Cortex of kidney (tissue), 1 donor: Measurements from ENCODE around the gene IGFLR1.
A peak's percentile ranks its signal among the peaks of the same experiment; 100 is the strongest.
"Not testable (repeated sequence)": the region's sequence is repeated elsewhere in the genome, so short reads cannot be mapped to it uniquely, and the experiment has no call there.

ENCODE experiments used
- DNase-seq: peaks from one replicate; lab custom pipeline; 2025; lab: John Stamatoyannopoulos, UW

The IGFLR1 gene

DNA sequence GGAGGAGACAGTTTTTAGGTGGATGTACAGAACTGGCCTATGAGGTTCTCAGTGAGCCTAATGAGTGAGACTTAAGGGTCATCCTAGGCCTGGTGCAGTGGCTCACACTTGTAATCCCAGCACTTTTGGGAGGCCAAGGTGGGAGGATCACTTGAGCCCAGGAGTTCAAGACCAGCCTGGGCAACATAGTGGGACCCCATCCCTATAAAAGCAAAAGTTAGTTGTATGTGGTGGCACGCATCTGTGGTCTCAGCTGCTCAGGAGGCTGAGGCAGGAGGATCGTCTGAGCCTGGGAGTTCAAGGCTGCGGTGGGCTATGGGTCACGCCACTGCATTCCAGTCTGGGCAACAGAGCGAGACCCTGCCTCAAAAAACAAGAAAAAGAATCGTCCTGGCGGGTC is 18.1 kb downstream of the IGFLR1 start:
- not testable (repeated sequence) for DNase-seq

DNA sequence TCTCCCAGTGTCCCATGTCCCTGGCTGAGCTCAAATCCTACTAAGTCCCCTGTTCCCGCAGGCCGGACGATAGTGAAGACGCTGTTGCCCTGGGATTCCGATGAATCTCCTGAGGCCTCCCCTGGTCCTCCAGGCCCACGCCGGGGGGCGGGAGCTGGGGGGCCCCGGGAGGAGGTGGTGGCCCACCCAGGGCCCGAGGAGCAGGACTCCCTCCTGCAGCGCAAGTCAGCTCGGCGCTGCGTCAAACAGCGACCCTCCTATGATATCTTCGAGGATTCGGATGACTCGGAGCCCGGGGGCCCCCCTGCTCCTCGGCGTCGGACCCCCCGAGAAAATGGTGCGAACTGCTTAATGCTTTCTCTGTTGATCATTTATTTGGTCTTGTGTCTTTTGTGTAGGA is 18.6 kb downstream of the IGFLR1 start:
- DNase-seq = no peak

DNA sequence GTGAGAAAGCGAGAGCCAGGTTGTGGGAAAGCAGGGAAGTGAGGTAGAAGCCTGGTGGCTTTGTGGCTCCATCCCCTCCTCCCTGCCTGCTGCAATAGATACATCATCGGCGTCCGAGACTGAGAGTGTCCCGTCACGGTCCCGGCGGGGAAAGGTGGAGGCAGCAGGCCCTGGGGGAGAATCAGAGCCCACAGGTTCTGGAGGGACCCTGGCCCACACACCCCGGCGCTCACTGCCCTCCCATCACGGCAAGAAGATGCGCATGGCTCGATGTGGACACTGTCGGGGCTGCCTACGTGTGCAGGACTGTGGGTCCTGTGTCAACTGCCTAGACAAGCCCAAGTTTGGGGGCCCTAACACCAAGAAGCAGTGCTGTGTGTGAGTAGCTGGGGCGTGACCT is 19.4 kb downstream of the IGFLR1 start:
- no peak for DNase-seq

DNA sequence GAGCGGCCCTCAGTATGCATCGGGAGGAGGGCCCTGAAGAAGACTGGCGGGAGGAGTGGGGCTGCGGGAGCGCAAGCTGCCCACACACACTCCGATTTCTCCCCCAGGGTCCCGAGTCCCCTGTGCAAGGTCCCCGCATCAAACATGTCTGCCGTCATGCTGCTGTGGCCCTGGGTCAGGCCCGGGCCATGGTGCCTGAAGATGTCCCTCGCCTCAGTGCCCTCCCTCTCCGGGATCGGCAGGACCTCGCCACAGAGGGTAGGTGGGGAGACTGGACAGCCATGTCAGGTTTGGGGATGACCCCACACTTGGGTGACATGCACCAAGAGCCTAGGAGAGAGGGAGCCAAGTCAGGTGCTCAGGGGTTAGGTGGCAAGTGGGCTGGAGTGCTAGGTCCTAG is 19.8 kb downstream of the IGFLR1 start:
- no peak for DNase-seq

DNA sequence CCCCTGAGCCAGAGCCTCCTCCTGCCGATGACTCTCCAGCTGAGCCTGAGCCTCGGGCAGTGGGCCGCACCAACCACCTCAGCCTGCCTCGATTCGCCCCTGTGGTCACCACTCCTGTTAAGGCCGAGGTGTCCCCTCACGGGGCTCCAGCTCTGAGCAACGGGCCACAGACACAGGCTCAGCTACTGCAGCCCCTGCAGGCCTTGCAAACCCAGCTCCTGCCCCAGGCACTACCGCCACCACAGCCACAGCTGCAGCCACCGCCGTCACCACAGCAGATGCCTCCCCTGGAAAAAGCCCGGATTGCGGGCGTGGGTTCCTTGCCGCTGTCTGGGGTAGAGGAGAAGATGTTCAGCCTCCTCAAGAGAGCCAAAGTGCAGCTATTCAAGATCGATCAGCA is 20.9 kb downstream of the IGFLR1 start:
- DNase-seq = no peak

DNA sequence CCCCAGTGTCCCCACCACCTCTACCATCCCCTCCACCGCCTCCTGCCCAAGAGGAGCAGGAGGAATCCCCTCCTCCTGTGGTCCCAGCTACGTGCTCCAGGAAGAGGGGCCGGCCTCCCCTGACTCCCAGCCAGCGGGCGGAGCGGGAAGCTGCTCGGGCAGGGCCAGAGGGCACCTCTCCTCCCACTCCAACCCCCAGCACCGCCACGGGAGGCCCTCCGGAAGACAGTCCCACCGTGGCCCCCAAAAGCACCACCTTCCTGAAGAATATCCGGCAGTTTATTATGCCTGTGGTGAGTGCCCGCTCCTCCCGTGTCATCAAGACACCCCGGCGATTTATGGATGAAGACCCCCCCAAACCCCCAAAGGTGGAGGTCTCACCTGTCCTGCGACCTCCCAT is 21.6 kb downstream of the IGFLR1 start:
- no peak for DNase-seq

DNA sequence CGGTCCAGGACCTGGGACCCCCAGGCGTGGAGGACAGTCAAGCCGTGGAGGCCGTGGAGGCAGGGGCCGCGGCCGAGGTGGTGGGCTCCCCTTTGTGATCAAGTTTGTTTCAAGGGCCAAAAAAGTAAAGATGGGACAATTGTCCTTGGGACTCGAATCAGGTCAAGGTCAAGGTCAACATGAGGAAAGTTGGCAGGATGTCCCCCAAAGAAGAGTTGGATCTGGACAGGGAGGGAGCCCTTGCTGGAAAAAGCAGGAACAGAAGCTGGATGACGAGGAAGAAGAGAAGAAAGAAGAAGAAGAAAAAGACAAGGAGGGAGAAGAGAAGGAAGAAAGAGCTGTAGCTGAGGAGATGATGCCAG is 22.1 kb downstream of the IGFLR1 start:
- DNase-seq = no peak

DNA sequence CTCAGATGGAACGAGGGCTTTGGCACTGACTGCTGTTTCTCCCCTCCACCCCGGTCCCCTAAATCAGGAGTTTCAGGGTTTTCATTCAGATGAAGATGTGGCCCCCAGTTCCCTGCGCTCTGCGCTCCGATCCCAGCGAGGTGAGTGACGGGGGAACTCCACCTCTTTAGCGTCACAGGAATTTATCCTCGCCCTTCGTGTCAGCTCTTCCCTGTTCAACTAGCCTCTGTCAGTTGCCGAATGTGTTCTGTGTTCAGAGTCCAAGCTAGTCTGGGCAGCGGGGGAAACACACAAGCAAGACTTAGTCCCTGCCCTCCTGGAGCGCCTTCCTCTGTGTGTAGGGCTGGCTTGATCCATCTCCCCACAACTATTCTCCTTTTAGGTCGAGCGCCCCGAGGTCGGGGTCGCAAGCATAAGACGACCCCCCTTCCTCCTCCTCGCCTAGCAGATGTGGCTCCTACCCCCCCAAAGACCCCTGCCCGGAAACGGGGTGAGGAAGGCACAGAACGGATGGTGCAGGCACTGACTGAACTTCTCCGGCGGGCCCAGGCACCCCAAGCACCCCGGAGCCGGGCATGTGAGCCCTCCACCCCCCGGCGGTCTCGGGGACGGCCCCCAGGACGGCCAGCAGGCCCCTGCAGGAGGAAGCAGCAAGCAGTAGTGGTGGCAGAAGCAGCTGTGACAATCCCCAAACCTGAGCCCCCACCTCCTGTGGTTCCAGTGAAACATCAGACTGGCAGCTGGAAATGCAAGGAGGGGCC is 22.7 kb downstream of the IGFLR1 start:
- no peak for DNase-seq

DNA sequence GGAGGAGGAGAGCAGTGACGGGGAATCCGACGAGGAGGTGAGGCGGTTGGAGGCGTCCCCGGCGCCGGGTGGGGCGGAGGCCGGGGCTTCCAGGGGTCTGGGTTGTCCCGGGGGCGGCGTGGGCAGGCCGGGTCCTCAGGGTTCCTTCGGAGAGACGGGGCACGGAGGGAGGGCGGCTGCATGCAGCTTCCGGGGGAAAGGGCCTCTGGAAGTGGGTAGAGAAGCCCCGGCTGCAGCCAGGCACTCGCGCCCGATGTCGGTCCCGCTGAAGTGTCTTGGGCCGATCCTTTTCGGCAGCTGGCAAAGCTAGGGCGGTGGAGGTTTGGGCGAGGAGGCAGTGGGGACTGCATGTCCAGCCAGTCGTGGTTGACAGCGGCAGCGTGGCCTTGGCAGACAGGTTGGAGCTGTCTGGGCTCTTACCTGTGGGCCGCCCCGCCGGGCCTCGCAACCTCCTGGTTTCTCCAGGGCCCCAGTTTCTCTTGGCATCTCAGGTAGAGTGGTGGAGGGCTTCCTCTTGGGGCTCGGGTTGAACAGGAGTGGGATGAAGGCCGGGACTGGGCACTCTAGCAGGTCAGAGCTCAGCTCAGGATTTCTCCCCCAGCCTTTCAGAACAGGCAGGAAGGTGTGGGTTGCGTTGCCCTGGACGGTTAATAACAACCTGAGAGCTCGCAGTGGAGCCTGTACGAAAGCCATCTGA is 23.8 kb downstream of the IGFLR1 start:
- no peak for DNase-seq

DNA sequence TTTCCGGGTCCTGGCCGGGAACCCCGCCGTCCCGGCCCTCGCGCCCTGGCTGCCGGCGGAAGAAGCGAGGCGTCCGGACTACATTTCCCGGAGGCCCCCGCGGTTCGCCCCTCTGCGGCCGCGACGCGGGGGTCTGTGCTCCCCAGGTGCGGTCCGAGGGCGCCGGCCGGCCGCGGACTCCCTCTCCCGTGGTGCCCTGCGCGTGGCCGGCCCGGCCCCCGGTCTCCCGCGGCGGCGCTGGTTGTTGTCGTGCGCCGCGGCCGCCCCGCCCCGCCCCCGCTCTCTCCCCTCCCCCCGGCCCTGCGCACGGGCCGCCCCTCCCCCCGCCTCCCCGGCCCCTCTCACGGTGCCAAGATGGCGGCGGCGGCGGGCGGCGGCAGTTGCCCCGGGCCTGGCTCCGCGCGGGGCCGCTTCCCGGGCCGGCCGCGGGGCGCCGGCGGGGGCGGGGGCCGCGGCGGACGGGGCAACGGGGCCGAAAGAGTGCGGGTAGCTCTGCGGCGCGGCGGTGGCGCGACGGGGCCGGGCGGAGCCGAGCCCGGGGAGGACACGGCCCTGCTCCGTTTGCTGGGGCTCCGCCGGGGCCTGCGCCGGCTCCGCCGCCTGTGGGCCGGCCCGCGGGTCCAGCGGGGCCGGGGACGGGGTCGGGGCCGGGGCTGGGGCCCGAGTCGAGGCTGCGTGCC is 24.4 kb downstream of the IGFLR1 start, which contains the start of gene KMT2B:
Gene KMT2B, plus strand, starts transcription at position 339 of the 680 bp plus-strand sequence. Its CDS starts 16 bp downstream, at position 355.
- no peak for DNase-seq

DNA sequence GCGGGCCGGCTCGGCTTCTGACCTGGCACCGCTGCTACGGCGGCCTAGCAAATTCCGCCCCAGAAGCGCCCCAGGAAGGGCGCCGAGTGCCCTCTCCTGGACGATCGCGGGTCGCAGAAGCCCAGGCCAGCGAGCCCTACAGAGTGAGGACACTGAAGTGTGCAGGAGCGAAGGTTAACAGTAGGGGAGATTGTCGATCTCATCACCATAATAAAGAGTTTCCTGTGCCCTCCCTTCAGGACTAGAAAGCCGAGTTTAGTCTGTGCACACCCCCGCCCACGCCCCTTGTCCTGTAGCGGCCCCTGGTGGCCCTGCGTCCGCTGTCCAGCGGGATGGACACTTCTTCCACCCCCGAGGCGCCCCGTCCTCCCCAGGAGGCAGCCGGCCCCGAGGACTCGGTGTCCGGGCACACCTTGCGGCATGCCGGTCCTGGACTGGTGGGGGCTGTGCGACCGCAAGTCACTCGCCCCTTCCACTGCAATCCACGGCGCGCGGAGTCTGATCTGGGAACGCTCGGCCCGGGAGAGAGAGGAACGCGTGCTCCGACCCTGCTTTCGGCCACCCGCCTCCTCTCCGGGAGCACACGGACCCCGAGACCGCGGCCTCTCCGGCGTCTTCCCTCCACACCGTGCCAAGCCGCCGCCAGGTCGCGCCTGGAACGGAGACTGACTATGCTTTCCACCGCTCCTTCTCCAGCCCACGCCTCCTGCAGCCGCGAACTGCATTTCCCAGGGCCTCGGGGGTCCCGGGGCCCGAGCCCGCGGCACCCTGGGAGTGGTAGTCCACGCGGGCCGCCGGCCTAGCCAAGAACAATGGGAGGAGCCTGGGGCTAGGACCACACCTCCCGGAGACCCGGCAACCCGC is 25.2 kb downstream of the IGFLR1 start:
- peak; percentile 72 for DNase-seq

DNA sequence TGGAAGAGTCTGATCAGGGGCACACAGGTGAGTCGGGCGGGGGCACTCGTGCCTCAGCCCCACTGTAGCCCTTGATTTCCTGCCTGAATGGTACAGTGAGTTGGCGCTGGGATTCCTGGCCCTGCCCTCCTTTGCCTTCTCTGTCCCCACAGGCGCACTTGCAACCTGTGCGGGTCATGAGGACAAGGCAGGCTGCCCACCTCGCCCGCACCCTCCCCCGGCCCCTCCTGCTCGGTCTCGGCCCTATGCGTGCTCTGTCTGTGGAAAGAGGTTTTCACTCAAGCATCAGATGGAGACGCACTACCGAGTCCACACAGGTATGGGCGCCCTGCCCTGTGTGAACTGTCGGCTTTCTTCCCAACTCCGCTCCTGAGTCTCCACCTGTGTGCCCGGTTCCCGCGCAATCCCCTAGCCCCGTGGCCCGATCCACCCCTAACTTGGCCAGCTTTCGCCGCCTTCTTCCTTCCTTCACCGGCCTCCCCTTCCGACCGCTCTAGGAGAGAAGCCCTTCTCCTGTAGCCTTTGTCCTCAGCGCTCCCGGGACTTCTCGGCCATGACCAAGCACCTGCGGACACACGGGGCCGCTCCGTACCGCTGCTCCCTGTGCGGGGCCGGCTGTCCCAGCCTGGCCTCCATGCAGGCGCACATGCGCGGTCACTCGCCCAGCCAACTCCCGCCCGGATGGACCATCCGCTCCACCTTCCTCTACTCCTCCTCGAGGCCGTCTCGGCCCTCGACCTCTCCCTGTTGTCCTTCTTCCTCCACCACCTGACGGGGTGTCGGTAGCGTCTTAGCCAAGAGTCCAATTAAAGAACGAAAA is 26.1 kb downstream of the IGFLR1 start:
- DNase-seq = no peak

DNA sequence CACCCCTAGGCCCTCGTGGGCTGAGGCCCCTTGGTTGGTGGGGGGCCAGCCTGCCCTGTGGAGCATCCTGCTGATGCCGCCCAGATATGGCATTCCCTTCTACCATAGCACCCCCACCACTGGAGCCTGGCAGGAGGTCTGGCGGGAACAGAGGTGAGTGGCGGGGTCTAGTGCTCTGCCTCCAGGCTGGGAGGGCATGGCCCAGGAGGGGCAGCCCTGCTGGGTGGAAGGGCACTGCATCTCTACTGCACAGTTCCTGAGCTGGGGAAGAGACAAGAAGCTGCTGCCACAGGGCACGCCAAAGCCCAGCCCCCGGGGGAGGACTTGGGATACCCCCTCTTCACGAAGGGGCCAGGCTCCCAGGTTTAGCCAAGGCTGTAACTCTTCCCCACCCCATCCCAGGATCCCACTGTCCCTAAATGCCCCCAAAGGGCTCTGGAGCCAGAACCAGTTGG is 26.9 kb downstream of the IGFLR1 start:
- no peak for DNase-seq

DNA sequence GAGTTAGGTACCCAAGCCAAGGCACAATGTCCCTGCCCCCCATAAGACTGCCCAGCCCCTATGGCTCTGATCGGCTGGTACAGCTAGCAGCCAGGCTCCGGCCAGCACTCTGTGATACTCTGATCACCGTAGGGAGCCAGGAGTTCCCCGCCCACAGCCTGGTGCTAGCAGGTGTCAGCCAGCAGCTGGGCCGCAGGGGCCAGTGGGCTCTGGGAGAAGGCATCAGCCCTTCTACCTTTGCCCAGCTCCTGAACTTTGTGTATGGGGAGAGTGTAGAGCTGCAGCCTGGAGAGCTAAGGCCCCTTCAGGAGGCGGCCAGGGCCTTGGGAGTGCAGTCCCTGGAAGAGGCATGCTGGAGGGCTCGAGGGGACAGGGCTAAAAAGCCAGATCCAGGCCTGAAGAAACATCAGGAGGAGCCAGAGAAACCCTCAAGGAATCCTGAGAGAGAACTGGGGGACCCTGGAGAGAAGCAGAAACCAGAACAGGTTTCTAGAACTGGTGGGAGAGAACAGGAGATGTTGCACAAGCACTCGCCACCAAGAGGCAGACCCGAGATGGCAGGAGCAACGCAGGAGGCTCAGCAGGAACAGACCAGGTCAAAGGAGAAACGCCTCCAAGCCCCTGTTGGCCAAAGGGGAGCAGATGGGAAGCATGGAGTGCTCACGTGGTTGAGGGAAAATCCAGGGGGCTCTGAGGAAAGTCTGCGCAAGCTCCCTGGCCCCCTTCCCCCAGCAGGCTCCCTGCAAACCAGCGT is 27.5 kb downstream of the IGFLR1 start:
- DNase-seq = no peak

DNA sequence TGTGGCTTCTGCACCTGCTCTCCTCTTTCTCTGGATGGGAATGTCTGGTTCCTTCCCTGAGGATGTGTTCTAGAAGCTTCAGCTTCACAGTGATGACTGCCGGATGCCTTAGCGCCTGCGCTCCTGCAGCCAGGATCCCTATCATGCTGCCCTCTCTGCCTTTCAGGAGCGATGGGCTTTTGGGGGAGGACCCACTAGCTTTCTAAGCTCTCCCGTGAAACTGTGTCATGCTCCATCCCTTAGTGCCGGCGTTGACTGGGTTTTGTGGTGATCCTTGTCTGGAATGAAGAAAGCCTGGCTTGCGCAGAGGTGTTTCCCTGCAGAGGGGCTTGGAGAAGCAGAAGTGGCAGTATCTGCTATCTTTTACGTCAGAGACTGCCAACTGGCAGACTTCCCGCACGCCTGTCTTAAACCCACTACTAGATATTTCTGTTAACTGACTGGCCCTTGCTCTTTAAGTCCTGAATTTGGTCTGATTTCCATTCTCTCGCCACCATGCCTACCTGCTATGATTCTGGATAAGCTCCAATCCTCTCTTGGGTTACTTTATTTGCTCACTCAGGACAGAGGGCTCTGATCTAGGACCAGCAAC is 28.3 kb downstream of the IGFLR1 start:
- no peak for DNase-seq

DNA sequence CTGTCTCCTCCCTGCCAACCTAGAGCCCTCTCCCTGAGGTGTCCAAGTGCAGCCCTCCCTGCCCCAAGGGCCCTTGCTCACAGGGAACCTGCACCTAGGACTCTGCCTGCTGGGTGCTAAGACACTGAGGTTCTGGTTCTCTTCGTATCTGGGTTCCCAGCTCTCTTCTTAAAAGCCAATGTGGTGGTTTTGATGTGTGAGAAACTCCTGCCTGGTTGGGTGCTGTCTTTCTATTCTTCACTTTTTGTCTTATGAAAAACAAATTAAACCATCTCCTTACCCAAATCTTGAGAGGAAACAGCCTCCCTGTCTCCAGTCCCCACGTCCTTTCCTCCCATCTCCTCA is 28.8 kb downstream of the IGFLR1 start:
- DNase-seq = no peak

DNA sequence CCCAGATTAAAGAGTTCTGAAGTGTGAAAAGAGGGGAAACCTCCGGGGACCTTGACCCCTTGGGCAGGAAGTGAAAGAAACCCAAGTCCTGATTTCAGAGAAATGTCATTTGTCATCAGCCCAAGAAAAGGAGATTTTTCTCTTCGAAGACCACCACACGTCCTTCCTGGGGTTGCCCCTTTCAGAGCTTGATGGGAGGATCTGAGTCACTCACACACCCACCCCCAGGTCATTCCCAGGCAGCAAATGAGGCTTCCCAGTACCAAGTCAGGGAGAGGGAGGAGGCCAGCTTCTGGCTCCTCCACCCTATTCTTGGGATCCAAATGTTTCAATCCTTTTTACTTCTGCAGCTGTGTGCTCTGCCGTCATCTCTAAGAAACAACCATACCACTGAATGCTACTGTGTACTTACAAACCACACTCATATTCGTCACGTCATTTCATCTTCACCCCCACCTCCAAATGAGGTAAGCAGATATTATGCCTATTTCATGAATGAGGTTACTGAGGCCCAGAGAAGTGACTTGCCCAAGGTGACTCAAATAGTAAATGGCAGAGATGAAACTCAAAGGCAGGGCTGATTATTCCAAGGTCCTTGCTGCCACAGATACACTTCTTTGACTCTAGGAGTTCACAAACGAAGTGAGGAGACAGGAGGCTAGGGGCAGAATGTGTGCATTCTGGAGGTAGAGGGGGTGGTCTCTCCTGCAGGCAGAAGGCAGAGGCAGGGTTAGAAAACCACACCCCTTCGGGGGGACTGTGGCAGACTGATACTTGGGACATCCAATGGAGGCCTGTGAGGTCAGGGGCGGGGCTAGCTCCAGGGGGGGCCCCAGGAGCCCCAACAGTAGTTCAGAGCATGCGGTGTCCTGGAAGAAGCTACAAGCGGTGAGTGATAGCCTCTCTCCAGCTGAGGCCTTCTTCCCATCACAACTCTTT is 29.4 kb downstream of the IGFLR1 start:
- DNase-seq = no peak

DNA sequence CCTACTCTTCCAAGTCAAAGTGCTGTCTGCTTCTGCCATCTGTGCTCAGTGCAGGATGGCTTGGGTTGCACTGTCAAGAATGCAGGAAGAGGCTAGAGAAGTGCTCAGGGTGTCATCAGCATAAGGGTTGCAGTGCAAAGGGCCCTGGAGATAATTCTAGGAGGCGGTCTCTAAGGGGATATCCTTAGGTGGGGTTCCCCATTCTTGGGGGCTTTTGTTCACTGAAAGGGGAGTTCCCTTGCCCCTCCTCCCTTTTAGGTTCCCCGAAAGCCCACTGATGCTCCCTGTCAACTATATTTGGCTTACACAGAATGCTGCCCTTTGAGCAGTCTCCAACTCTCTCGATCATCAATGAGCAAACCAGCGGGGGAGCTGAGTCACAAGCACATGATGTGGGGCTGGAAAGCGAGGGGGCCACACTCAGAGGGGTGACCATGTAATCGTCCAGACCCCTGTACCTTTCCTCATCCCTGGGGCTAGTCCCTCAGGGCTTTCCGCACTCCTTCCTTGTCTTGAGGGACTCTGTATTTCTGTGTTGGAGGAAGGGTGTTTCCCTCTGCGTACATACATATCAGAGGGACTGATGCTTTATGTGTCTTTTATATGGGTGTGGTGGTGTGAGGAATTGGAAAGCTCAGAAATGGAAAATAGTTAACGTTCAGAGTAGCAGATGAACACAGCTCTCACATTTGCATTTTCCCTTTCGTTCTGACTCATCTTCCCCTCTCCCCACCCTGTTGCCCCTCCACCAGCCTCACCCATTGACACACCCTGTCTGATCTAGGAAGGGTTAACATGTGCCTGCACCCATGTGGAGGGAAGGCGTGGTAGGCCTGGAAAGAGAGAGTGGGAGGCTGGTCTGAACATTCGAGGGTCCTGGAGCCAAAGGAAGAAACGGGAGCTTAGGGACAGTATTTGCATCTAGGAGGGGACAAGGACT is 31.2 kb downstream of the IGFLR1 start:
- DNase-seq = no peak
